Smooth muscle cell (in vitro differentiated cells): ENCODE data around the gene CNTNAP5. TPM values are rescaled to one million over a fixed set of nuclear protein-coding genes. Genes with fewer than 3 reads are reported as not detected.

Experiments used
- DNase-seq: peaks from one replicate; lab custom pipeline; 2025; ENCODE audit not compliant: unreplicated experiment; lab: John Stamatoyannopoulos, UW
- H2AFZ ChIP-seq: fragments of 200-600 bp; sonication (generic); 2 replicates; pipeline ENCODE4 v1.6.0; 2016; ENCODE audit warnings: antibody characterized with exemption, low read depth, mild to moderate bottlenecking
- H3F3A ChIP-seq: fragments of 200-600 bp; sonication (generic); 2 replicates; pipeline ENCODE4 v1.6.0; 2017; ENCODE audit warnings: antibody characterized with exemption, low read depth
- H3K27ac ChIP-seq: fragments of 200-600 bp; sonication (generic); 2 replicates; pipeline ENCODE4 v1.5.1; 2016; ENCODE audit warnings: low read depth, mild to moderate bottlenecking
- H3K27me3 ChIP-seq: fragments of 200-600 bp; sonication (generic); 2 replicates; pipeline ENCODE4 v1.6.1; 2016; ENCODE audit warnings: low read depth, mild to moderate bottlenecking
- H3K36me3 ChIP-seq: fragments of 200-600 bp; sonication (generic); 2 replicates; pipeline ENCODE4 v1.5.1; 2016; ENCODE audit warnings: low read depth
- H3K4me1 ChIP-seq: fragments of 200-600 bp; sonication (generic); 2 replicates; pipeline ENCODE4 v1.5.1; 2016; ENCODE audit warnings: low read depth
- H3K4me2 ChIP-seq: fragments of 200-600 bp; sonication (generic); 2 replicates; pipeline ENCODE4 v1.6.0; 2016; ENCODE audit warnings: mild to moderate bottlenecking
- H3K4me3 ChIP-seq: fragments of 200-600 bp; sonication (generic); 2 replicates; pipeline ENCODE4 v1.5.1; 2016; ENCODE audit warnings: mild to moderate bottlenecking
- H3K79me2 ChIP-seq: fragments of 200-600 bp; sonication (generic); 2 replicates; pipeline ENCODE4 v1.6.0; 2016; ENCODE audit warnings: low read depth, mild to moderate bottlenecking
- H3K9ac ChIP-seq: fragments of 200-600 bp; sonication (generic); 2 replicates; pipeline ENCODE4 v1.6.0; 2016; ENCODE audit warnings: low read depth
- H3K9me3 ChIP-seq: fragments of 200-600 bp; sonication (generic); replicated peaks from 2 replicates; pipeline ENCODE4 v1.5.1; 2016; ENCODE audit warnings: low read depth
- H4K20me1 ChIP-seq: fragments of 200-600 bp; sonication (generic); 2 replicates; pipeline ENCODE4 v1.6.0; 2016; ENCODE audit warnings: low read depth
- CTCF ChIP-seq: fragments of 200-600 bp; sonication (generic); IDR thresholded peaks from 2 replicates; pipeline ENCODE4 v1.5.1; 2017; ENCODE audit warnings: borderline replicate concordance, mild to moderate bottlenecking, antibody characterized with exemption; ENCODE audit not compliant: insufficient read depth, poor library complexity, severe bottlenecking
- WGBS: methylation state at CpG from one replicate; pipeline ENCODE4 v1.1.7; 2016; ENCODE audit warnings: low lambda C conversion rate; 5-methylcytosine and 5-hydroxymethylcytosine counted together
- polyA plus RNA-seq: library from polyadenylated mRNA; unstranded; fragments of >200 nt; fragmentation: Nextera tagmentation; extraction: Ambion mirVana; gene quantifications from 2 replicates; pipeline ENCODE4 v1.2.1, GENCODE V29; 2016
- total RNA-seq: library from RNA; depleted of rRNA; stranded (reverse); fragments of >200 nt; gene quantifications from 2 replicates; pipeline ENCODE4 v1.2.3, GENCODE V29; 2014

CNTNAP5 gene
- total and polyA plus RNA-seq, 2 experiments from 2014 or later, result not detected

GRCh38 chr2:124814968-124815745, 790.1 kb downstream of the CNTNAP5 start:
- Histone ChIP-seq H3K27me3 (no peaks in the 10 kb centered on the region), H3K9ac (no peak overlapping the region), H3K4me3 (no peak overlapping the region), H3K4me2 (no peak overlapping the region), H2AFZ (no peak overlapping the region), H3K79me2 (no peaks in the 10 kb centered on the region), H4K20me1 (no peaks in the 10 kb centered on the region), H3K4me1 (no peaks in the 10 kb centered on the region), H3K9me3 (no peaks in the 10 kb centered on the region), H3K36me3 (no peaks in the 10 kb centered on the region), H3K27ac (no peak overlapping the region), H3F3A (no peaks in the 10 kb centered on the region)
- no peak for TF ChIP-seq CTCF
- no peak for DNase-seq
- WGBS, result 92% methylated on average over 11 of the region's 11 CpGs

GRCh38 chr2:124816007-124816406, 790.9 kb downstream of the CNTNAP5 start:
- DNase-seq, result no peak
- Histone ChIP-seq H3K4me1 (no peaks in the 10 kb centered on the region), H3K4me2 (no peak overlapping the region), H3K9ac (no peak overlapping the region), H3K27ac (no peak overlapping the region), H3K36me3 (no peaks in the 10 kb centered on the region), H3F3A (no peaks in the 10 kb centered on the region), H3K27me3 (no peaks in the 10 kb centered on the region), H3K4me3 (no peak overlapping the region), H3K9me3 (no peaks in the 10 kb centered on the region), H3K79me2 (no peaks in the 10 kb centered on the region), H2AFZ (no peak overlapping the region), H4K20me1 (no peaks in the 10 kb centered on the region)
- 87% methylated on average over 3 of the region's 3 CpGs for WGBS
- TF ChIP-seq CTCF, result no peak

GRCh38 chr2:124822516-124822915, 797.4 kb downstream of the CNTNAP5 start:
- TF ChIP-seq CTCF, result no peak
- DNase-seq, result no peak
- Histone ChIP-seq H3K27ac (no peak overlapping the region), H3F3A (no peaks in the 10 kb centered on the region), H3K9ac (no peak overlapping the region), H3K4me1 (no peaks in the 10 kb centered on the region), H3K4me2 (no peak overlapping the region), H2AFZ (no peak overlapping the region), H3K79me2 (no peaks in the 10 kb centered on the region), H3K27me3 (no peaks in the 10 kb centered on the region), H4K20me1 (no peaks in the 10 kb centered on the region), H3K36me3 (no peaks in the 10 kb centered on the region), H3K4me3 (no peak overlapping the region), H3K9me3 (no peaks in the 10 kb centered on the region)
- 63% methylated on average over 3 of the region's 3 CpGs for WGBS

GRCh38 chr2:124824441-124824840, 799.4 kb downstream of the CNTNAP5 start:
- H3K27me3 ChIP-seq, result no peaks in the 10 kb centered on the region
- DNase-seq, result no peak
- no peak for TF ChIP-seq CTCF
- H2AFZ ChIP-seq, result no peak overlapping the region
- no peak overlapping the region for H3K4me2 ChIP-seq
- no peaks in the 10 kb centered on the region for H3K9me3 ChIP-seq
- no peaks in the 10 kb centered on the region for H3K79me2 ChIP-seq
- H3K27ac ChIP-seq, result no peak overlapping the region
- WGBS, result 79% methylated on average over 2 of the region's 2 CpGs
- no peak overlapping the region for H3K9ac ChIP-seq
- H3K4me3 ChIP-seq, result no peak overlapping the region
- no peaks in the 10 kb centered on the region for H3K36me3 ChIP-seq
- no peaks in the 10 kb centered on the region for H3F3A ChIP-seq
- H3K4me1 ChIP-seq, result no peaks in the 10 kb centered on the region
- no peaks in the 10 kb centered on the region for H4K20me1 ChIP-seq
